Peyer's patch (tissue), 4 donors: ENCODE data around the gene MMP28.

Source experiments
- POLR2A ChIP-seq, 2 donors: fragments of 450-650 bp; IDR thresholded peaks; one replicate each; pipeline ENCODE4 v1.5.1; 2017; ENCODE audit warnings: antibody characterized with exemption in 2 of 2, mild to moderate bottlenecking in 2 of 2, moderate library complexity in 2 of 2
- TF ChIP-seq, protein P1 (sequence below), 6 experiments: fragments of 450-650 bp in 4 of 6; fragments of 200-600 bp in 2 of 6; sonication (generic) in 1 of 6; IDR thresholded peaks; one replicate each; pipeline ENCODE4 v1.5.1; 2017 to 2019; ENCODE audit warnings: antibody characterized with exemption in 6 of 6, mild to moderate bottlenecking in 3 of 6, moderate library complexity in 1 of 6

DNA sequence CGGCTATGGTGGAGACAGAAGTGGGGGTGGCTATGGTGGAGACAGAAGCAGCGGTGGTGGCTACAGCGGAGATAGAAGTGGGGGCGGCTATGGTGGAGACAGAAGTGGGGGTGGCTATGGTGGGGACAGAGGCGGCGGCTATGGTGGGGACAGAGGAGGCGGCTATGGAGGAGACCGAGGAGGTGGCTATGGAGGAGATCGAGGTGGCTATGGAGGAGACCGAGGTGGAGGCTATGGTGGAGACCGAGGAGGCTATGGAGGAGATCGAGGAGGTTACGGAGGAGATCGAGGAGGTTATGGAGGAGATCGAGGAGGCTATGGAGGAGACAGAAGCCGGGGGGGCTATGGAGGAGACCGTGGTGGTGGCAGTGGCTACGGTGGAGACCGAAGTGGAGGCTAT, 49.1 kb upstream of the MMP28 start:
- TF ChIP-seq, protein P1, sequence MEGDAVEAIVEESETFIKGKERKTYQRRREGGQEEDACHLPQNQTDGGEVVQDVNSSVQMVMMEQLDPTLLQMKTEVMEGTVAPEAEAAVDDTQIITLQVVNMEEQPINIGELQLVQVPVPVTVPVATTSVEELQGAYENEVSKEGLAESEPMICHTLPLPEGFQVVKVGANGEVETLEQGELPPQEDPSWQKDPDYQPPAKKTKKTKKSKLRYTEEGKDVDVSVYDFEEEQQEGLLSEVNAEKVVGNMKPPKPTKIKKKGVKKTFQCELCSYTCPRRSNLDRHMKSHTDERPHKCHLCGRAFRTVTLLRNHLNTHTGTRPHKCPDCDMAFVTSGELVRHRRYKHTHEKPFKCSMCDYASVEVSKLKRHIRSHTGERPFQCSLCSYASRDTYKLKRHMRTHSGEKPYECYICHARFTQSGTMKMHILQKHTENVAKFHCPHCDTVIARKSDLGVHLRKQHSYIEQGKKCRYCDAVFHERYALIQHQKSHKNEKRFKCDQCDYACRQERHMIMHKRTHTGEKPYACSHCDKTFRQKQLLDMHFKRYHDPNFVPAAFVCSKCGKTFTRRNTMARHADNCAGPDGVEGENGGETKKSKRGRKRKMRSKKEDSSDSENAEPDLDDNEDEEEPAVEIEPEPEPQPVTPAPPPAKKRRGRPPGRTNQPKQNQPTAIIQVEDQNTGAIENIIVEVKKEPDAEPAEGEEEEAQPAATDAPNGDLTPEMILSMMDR (IDR thresholded peaks at IDR 0.05): no peak
- TF ChIP-seq POLR2A (IDR thresholded peaks at IDR 0.05): no peak
